IMR-90 (cell line): ENCODE results near the gene TLK2. TPM values are rescaled to one million over a fixed set of nuclear protein-coding genes. Genes with fewer than 3 reads are reported as not detected.
A peak's percentile ranks its signal among the peaks of the same experiment; 100 is the strongest.

ENCODE experiments used
- ATAC-seq: fragments of 200-7000 bp; cut with Tn5 transposase; 2 replicates; pipeline ENCODE4 v1.9.1; 2020; ENCODE audit warnings: low read depth, mild to moderate bottlenecking, moderate library complexity
- BruUV-seq: library from RNA; stranded (reverse); fragments of 400-500 nt; replicated peaks from 2 replicates; lab custom pipeline; 2021; lab: Mats Ljungman, UMichigan
- CTCF ChIA-PET: fragments of 300-600 bp; formaldehyde crosslinking; extraction: SDS; loops from one replicate; lab custom pipeline; 2021; ENCODE audit warnings: antibody characterized with exemption; lab: Yijun Ruan, JAX
- POLR2A ChIA-PET: fragments of 300-600 bp; sonication (Branson Sonifier 250); formaldehyde crosslinking; loops from one replicate; lab custom pipeline; 2022; ENCODE audit warnings: antibody characterized with exemption; ENCODE audit not compliant: unreplicated experiment; lab: Charles Lee
- DNase-seq: peaks from one replicate; pipeline ENCODE4 v3.0.0; 2013
- H2AFZ ChIP-seq: replicated peaks from 2 replicates; pipeline ENCODE3; 2013; ENCODE audit warnings: low read length, mild to moderate bottlenecking; ENCODE audit not compliant: poor library complexity
- H2AK5ac ChIP-seq: 2 replicates; pipeline ENCODE4 v1.6.1; 2013; ENCODE audit warnings: low read depth, low read length, inconsistent platforms
- H2AK9ac ChIP-seq: replicated peaks from 2 replicates; pipeline ENCODE3; 2013; ENCODE audit warnings: mild to moderate bottlenecking, low read depth, low read length, moderate library complexity; ENCODE audit not compliant: poor library complexity
- H2BK120ac ChIP-seq: 2 replicates; pipeline ENCODE4 v1.6.1; 2013; ENCODE audit warnings: low read depth, low read length, inconsistent platforms
- H2BK15ac ChIP-seq: 3 replicates; pipeline ENCODE4 v1.6.1; 2013; ENCODE audit warnings: low read depth, low read length, inconsistent platforms
- H2BK20ac ChIP-seq: 2 replicates; pipeline ENCODE4 v1.6.1; 2013; ENCODE audit warnings: low read depth, mild to moderate bottlenecking, inconsistent platforms, low read length, moderate library complexity
- H2BK5ac ChIP-seq: 2 replicates; pipeline ENCODE4 v1.6.1; 2013; ENCODE audit warnings: mild to moderate bottlenecking, low read depth, low read length, inconsistent platforms; ENCODE audit not compliant: poor library complexity, severe bottlenecking
- H3K14ac ChIP-seq: replicated peaks from 2 replicates; pipeline ENCODE4 v1.6.1; 2013; ENCODE audit warnings: low read depth, low read length, inconsistent platforms
- H3K18ac ChIP-seq: 2 replicates; pipeline ENCODE4 v1.6.1; 2013; ENCODE audit warnings: low read depth, low read length, control low read depth
- H3K23ac ChIP-seq: 2 replicates; pipeline ENCODE4 v1.6.1; 2013; ENCODE audit warnings: low read depth, low read length, inconsistent platforms
- H3K27ac ChIP-seq: 2 replicates; pipeline ENCODE4 v1.5.1; 2013; ENCODE audit warnings: mild to moderate bottlenecking, control low read depth, low read length; ENCODE audit not compliant: insufficient read depth
- H3K27me3 ChIP-seq: 2 replicates; pipeline ENCODE4 v1.6.1; 2013; ENCODE audit warnings: low read length; ENCODE audit not compliant: control insufficient read depth, insufficient read depth
- H3K36me3 ChIP-seq: 2 replicates; pipeline ENCODE4 v1.6.1; 2013; ENCODE audit warnings: low read length, mixed read lengths; ENCODE audit not compliant: control insufficient read depth, insufficient read depth
- H3K4ac ChIP-seq: 2 replicates; pipeline ENCODE4 v1.6.1; 2013; ENCODE audit warnings: low read depth, low read length, inconsistent platforms
- H3K4me1 ChIP-seq: 2 replicates; pipeline ENCODE4 v1.6.1; 2013; ENCODE audit warnings: low read length, mixed read lengths; ENCODE audit not compliant: control insufficient read depth, insufficient read depth
- H3K4me2 ChIP-seq: 2 replicates; pipeline ENCODE4 v1.6.1; 2013; ENCODE audit warnings: low read depth, mild to moderate bottlenecking, control low read depth, low read length, moderate library complexity
- H3K4me3 ChIP-seq: 2 replicates; pipeline ENCODE4 v1.5.1; 2013; ENCODE audit warnings: low read depth, mild to moderate bottlenecking, control low read depth, low read length, moderate library complexity; ENCODE audit not compliant: insufficient read depth
- H3K56ac ChIP-seq: 2 replicates; pipeline ENCODE4 v1.6.1; 2013; ENCODE audit warnings: low read length, inconsistent platforms; ENCODE audit not compliant: insufficient read depth; ENCODE audit errors: extremely low read depth
- H3K79me1 ChIP-seq, 2 experiments: 2 replicates each; pipeline ENCODE4 v1.6.1; 2013; ENCODE audit warnings: low read length in 2 of 2, inconsistent platforms in 1 of 2, low read depth in 1 of 2
- H3K9ac ChIP-seq: 2 replicates; pipeline ENCODE4 v1.6.1; 2013; ENCODE audit warnings: low read depth, low read length, control low read depth
- H3K9me1 ChIP-seq: 2 replicates; pipeline ENCODE4 v1.6.1; 2013; ENCODE audit warnings: low read length, inconsistent platforms; ENCODE audit not compliant: insufficient read depth
- H3K9me3 ChIP-seq: 2 replicates; pipeline ENCODE4 v1.6.1; 2013; ENCODE audit warnings: low read length; ENCODE audit not compliant: control insufficient read depth, insufficient read depth
- H4K20me1 ChIP-seq: 2 replicates; pipeline ENCODE4 v1.6.1; 2013; ENCODE audit warnings: low read length, inconsistent platforms; ENCODE audit not compliant: insufficient read depth
- H4K5ac ChIP-seq: 2 replicates; pipeline ENCODE4 v1.6.1; 2013; ENCODE audit warnings: mild to moderate bottlenecking, low read depth, low read length, control low read depth
- H4K8ac ChIP-seq, 2 experiments: 2 replicates each; pipeline ENCODE4 v1.6.1; 2013; ENCODE audit warnings: low read depth in 2 of 2, low read length in 2 of 2, control low read depth in 1 of 2, inconsistent platforms in 1 of 2
- H4K91ac ChIP-seq: 2 replicates; pipeline ENCODE4 v1.6.1; 2013; ENCODE audit warnings: low read depth, low read length, inconsistent platforms; ENCODE audit not compliant: insufficient read depth
- CEBPB ChIP-seq: IDR thresholded peaks from 2 replicates; pipeline ENCODE4 v1.6.1; 2012; ENCODE audit warnings: low read depth, low read length, improper control_type of control experiment
- FOS ChIP-seq: fragments of 150-350 bp; IDR thresholded peaks from 2 replicates; pipeline ENCODE4 v1.6.1; 2016; ENCODE audit warnings: low read depth, low read length
- MAZ ChIP-seq: IDR thresholded peaks from 2 replicates; pipeline ENCODE4 v1.6.1; 2012; ENCODE audit warnings: low read depth, mild to moderate bottlenecking, low read length, improper control_type of control experiment, moderate library complexity, borderline replicate concordance
- NFE2L2 ChIP-seq: fragments of 150-350 bp; IDR thresholded peaks from 2 replicates; pipeline ENCODE4 v1.6.1; 2016; ENCODE audit warnings: low read depth, mild to moderate bottlenecking, low read length
- RFX5 ChIP-seq: IDR thresholded peaks from 2 replicates; pipeline ENCODE4 v1.8.0; 2012; ENCODE audit warnings: low read depth, mild to moderate bottlenecking, low read length, moderate library complexity
- WGBS, 2 experiments: methylation state at CpG; one replicate each; pipeline versions ENCODE4 v1.1.5 to v1.1.7; 2013; ENCODE audit warnings: missing lambda C conversion rate in 2 of 2; ENCODE audit not compliant: insufficient read length in 1 of 2; ENCODE audit errors: extremely low coverage in 2 of 2; 5-methylcytosine and 5-hydroxymethylcytosine counted together
- dilution Hi-C: fragments of 300-500 bp; cut with HindIII; formaldehyde crosslinking; loops from one replicate; pipeline ENCODE4 v1.14.3; 2018; ENCODE audit warnings: low sequenced_read_pairs; ENCODE audit not compliant: unreplicated experiment
- in situ Hi-C: fragments of 300-500 bp; cut with MboI; formaldehyde crosslinking; loops from 3 replicates; pipeline ENCODE4 v1.14.3; 2019; ENCODE audit warnings: low sequenced_read_pairs, inconsistent platforms, mixed read lengths
- intact Hi-C: fragments of 100-400 bp; cut with micrococcal nuclease; formaldehyde crosslinking; loops from 2 replicates; pipeline ENCODE4 v1.10.0; 2022
- polyA plus RNA-seq, 3 experiments: library from polyadenylated mRNA; depleted of rRNA; stranded (reverse); fragments of >200 nt; gene quantifications; 2 replicates each; pipeline ENCODE4 v1.2.3, GENCODE V29; 2012; ENCODE audit warnings: low replicate concordance in 1 of 3
- total RNA-seq: library from RNA; depleted of rRNA; stranded (reverse); fragments of >200 nt; gene quantifications from 2 replicates; pipeline ENCODE4 v1.2.3, GENCODE V29; 2012

Gene TLK2
- total and polyA plus RNA-seq, 2 of the 4 experiments (the other 2 are of a cell fraction): 35.7 to 39.4 TPM

DNA sequence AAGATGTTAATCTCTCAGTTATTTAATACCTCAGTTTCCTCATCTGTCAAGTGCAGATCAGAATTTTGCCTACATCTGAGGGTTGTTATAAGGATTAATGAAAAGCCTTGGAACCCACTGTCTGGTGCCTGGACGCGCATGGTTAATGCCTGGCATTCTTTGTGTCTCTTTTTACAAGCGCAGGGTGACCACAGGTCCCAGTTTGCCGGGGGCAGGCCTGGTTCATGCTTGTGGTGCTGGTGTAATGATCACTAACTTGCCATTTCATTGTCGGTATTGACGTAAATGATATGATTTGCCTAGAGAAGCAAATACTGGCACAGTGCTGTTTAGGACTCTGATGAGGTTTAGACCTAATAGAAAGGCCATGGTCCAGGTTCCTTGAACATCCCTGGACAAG, 172.0 kb downstream of the TLK2 start (continued):
- no peak for TF ChIP-seq RFX5

DNA sequence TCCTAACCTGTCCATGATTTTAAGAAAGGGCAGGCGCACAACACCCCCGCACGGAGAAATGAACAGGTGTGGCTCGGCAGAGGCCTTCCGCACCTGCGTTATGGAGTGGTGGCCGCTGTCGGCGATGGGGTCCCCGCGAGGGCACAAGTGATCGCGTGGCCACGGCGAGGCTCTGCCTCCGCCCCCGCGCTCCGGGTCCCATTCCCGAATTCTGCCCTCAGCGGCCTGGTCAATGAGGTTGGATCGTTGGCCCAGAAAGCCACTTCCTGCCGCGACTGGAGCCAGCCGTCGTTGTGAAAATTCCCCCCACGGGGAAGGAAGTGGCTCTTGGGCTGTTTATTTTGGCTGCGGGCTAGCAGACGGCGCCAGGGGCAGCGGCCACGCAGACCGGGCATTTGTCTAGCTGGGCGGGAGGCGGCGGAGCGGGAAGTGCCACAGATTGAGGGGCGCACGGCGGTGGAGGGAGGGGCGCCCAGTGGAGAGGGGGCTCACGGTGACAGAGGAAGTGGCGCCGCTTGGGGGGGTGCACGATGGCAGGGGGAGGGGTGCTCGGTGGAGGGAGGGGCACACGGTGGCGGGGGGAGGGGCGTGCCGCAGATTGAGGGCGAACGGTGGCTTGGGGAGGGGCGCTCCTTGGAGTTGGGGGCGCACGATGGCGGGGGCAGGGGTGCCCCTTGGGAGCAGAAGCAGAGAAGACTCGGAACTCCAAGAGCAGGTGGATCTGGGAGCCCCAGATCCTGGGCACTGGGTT, 173.8 kb downstream of the TLK2 start:
- H3K27me3 ChIP-seq: no peaks in the 10 kb centered on the region
- H3K56ac ChIP-seq: peak overlapping the region; percentile 90
- dilution Hi-C loops: no loop called here
- in situ Hi-C loops: no loop called here
- ATAC-seq: peak; percentile 21
- H2BK20ac ChIP-seq: peak overlapping the region; percentile 75
- peak overlapping the region; percentile 34 for H3K4me3 ChIP-seq
- BruUV-seq: no TSS peak
- POLR2A ChIA-PET: interaction anchor here (0.5 kb wide), 1 partner anchor 9 kb away, joined by 7 read pairs; no protein-coding TSS in a partner anchor
- peak overlapping the region; percentile 9 for H4K5ac ChIP-seq
- H3K9me1 ChIP-seq: peaks cover 46% of the 10 kb centered on the region
- H4K8ac ChIP-seq: peak overlapping the region; percentile 68 to 88
- intact Hi-C loops: loop anchor here (10.0 kb wide), 1 partner anchor 98 kb away; no protein-coding TSS in a partner anchor
- H3K23ac ChIP-seq: peak overlapping the region; percentile 83
- peak overlapping the region; percentile 98 for H3K4ac ChIP-seq
- no peaks in the 10 kb centered on the region for H3K9me3 ChIP-seq
- peaks cover 36% of the 10 kb centered on the region for H3K4me1 ChIP-seq
- peak overlapping the region; percentile 86; the same call in 1 of the 3 replicates for H2BK15ac ChIP-seq
- peak overlapping the region; percentile 95 for H2BK120ac ChIP-seq
- CTCF ChIA-PET: no interaction called here
- H3K18ac ChIP-seq: peak overlapping the region; percentile 57
- peak overlapping the region; percentile 97 for H2AK9ac ChIP-seq
- peaks cover 30 to 95% of the 10 kb centered on the region in 2 experiments for H3K79me1 ChIP-seq
- H2BK5ac ChIP-seq: peak overlapping the region; percentile 76
- H3K36me3 ChIP-seq: peaks cover 10% of the 10 kb centered on the region
- DNase-seq: peak; percentile 75
- peak overlapping the region; percentile 60 for H3K27ac ChIP-seq
- TF ChIP-seq CEBPB: peak; percentile 42; the same call in 1 of the 2 replicates
- TF ChIP-seq FOS: 0 out of 2 replicates have a peak, but pooled peaks have one; percentile 18
- TF ChIP-seq NFE2L2: no peak
- peak; percentile 62 for TF ChIP-seq MAZ
- peak overlapping the region; percentile 97 for H2AK5ac ChIP-seq
- H3K14ac ChIP-seq: peak overlapping the region; percentile 97
- H4K91ac ChIP-seq: peak overlapping the region; percentile 93
- peak overlapping the region; percentile 90 for H3K4me2 ChIP-seq
- H3K9ac ChIP-seq: peak overlapping the region; percentile 21
- H2AFZ ChIP-seq: peak overlapping the region; percentile 88
- peaks cover 55% of the 10 kb centered on the region for H4K20me1 ChIP-seq
- 15% methylated on average over 22 of the region's 57 CpGs; no CpG with 5 or more reads in 1 of the 2 experiments for WGBS, 2 experiments
